Measurements from ENCODE around the gene EPHA6. TPM values are rescaled to one million over a fixed set of nuclear protein-coding genes. Genes with fewer than 3 reads are reported as not detected.

The EPHA6 gene
- total RNA-seq, 1 donor from 2014 or later: 0.11 TPM

DNA sequence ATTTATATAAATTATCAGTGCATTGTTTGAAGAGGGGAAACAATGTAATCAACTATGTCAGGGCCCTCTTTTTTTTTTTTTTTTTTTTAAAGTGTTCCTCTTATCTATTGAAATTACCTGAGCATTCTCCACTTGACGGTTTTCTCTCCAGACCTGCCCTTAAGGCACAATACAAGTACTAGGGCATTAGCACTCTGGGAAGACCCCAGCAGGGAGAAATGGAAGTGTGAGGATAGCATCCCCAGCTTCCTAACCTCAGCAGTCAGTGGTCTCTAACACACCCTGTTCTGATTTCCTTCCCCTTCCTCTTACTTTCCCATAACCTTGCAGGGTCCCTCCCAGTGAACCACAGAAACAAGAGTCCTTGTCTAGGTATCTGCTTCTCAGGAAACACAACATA, 491.8 kb downstream of the EPHA6 start:
- Histone ChIP-seq H3K27me3 (no peaks in the 10 kb centered on the region), H3K9me3 (ENCODE audit: low read depth) (no peaks in the 10 kb centered on the region), H3K79me2 (ENCODE audit: low read depth) (no peaks in the 10 kb centered on the region), H3K27ac (no peak overlapping the region), H3K4me2 (no peak overlapping the region), H4K20me1 (ENCODE audit: low read depth) (no peaks in the 10 kb centered on the region), H3K4me3 (no peak overlapping the region), H3K9ac (no peak overlapping the region), H3K36me3 (no peaks in the 10 kb centered on the region), H3F3A (ENCODE audit: low read depth) (no peaks in the 10 kb centered on the region), H3K4me1 (no peaks in the 10 kb centered on the region), H2AFZ (replicated peaks) (no peak overlapping the region)
- Mint-ChIP-seq H3K4me1 (no peaks in the 10 kb centered on the region), H3K36me3 (no peaks in the 10 kb centered on the region), H3K4me3 (no peak overlapping the region), H3K27ac (no peak overlapping the region), H3K9me3 (peaks cover 8% of the 10 kb centered on the region), H3K27me3 (ENCODE audit: insufficient read depth, low read depth) (no peaks in the 10 kb centered on the region)
- DNase-seq (ENCODE audit: low spot score): no peak
- TF ChIP-seq, protein P1, sequence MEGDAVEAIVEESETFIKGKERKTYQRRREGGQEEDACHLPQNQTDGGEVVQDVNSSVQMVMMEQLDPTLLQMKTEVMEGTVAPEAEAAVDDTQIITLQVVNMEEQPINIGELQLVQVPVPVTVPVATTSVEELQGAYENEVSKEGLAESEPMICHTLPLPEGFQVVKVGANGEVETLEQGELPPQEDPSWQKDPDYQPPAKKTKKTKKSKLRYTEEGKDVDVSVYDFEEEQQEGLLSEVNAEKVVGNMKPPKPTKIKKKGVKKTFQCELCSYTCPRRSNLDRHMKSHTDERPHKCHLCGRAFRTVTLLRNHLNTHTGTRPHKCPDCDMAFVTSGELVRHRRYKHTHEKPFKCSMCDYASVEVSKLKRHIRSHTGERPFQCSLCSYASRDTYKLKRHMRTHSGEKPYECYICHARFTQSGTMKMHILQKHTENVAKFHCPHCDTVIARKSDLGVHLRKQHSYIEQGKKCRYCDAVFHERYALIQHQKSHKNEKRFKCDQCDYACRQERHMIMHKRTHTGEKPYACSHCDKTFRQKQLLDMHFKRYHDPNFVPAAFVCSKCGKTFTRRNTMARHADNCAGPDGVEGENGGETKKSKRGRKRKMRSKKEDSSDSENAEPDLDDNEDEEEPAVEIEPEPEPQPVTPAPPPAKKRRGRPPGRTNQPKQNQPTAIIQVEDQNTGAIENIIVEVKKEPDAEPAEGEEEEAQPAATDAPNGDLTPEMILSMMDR (IDR thresholded peaks at IDR 0.05): no peak
- no peak for TF ChIP-seq EZH2 (IDR thresholded peaks at IDR 0.05)
- TF ChIP-seq EZH2phosphoT487 (IDR thresholded peaks at IDR 0.05): no peak

DNA sequence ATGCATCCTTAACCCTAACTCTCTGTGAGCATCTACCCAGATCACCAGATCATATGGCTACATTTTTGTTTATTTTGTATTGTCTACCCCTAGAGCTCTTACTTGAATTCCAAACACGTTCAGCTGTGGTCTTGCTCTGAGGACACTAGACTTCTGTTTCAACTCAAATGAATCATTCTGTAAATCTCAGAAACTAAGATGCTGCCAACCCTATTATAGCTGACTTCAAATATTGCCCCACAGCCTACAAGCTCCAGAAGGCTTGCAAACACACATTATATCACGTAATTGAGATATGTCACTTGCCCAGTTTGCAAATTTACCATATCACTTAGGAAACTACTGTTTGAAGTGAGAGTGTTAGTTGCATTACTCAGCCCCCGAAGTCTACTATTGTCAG, 524.0 kb downstream of the EPHA6 start:
- Histone ChIP-seq H3K27me3 (no peaks in the 10 kb centered on the region), H3K4me3 (no peak overlapping the region), H3K4me2 (no peak overlapping the region), H3F3A (ENCODE audit: low read depth) (no peaks in the 10 kb centered on the region), H3K36me3 (no peaks in the 10 kb centered on the region), H4K20me1 (ENCODE audit: low read depth) (no peaks in the 10 kb centered on the region), H2AFZ (replicated peaks) (no peak overlapping the region), H3K9ac (no peak overlapping the region), H3K27ac (no peak overlapping the region), H3K79me2 (ENCODE audit: low read depth) (no peaks in the 10 kb centered on the region), H3K4me1 (no peaks in the 10 kb centered on the region), H3K9me3 (ENCODE audit: low read depth) (no peaks in the 10 kb centered on the region)
- Mint-ChIP-seq H3K4me1 (no peaks in the 10 kb centered on the region), H3K27me3 (ENCODE audit: insufficient read depth, low read depth) (no peaks in the 10 kb centered on the region), H3K27ac (no peak overlapping the region), H3K4me3 (no peak overlapping the region), H3K9me3 (peaks cover 2% of the 10 kb centered on the region), H3K36me3 (no peaks in the 10 kb centered on the region)
- TF ChIP-seq EZH2 (IDR thresholded peaks at IDR 0.05) (no peak), EZH2phosphoT487 (IDR thresholded peaks at IDR 0.05) (no peak)
- TF ChIP-seq, protein P1 (IDR thresholded peaks at IDR 0.05): no peak
- no peak for DNase-seq (ENCODE audit: low spot score)

DNA sequence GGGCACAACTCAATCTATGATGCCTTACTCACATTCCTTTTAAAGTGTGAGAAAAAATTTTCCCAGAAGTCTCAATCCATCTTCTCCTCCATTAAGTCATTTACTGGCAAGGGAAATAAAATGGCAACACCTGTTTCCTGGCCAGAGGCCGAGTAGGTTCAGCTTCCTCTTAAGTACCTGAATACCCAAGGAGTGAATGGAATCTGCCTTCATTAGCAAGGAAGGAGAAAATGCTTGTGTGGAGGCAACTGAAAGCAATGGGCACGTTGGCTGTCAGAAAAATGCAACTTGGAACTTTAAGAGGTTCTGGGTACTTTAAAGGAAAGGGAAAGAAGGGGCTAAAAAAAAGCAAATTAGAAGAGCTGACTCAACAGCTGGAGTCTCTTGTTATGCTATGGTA, 526.5 kb downstream of the EPHA6 start:
- H3K27ac Mint-ChIP-seq: no peak overlapping the region
- Histone ChIP-seq H3K4me3 (no peak overlapping the region), H3K27ac (no peak overlapping the region), H3K9ac (no peak overlapping the region), H3K4me2 (no peak overlapping the region), H3K79me2 (ENCODE audit: low read depth) (no peaks in the 10 kb centered on the region), H3F3A (ENCODE audit: low read depth) (no peaks in the 10 kb centered on the region), H3K27me3 (no peaks in the 10 kb centered on the region), H4K20me1 (ENCODE audit: low read depth) (no peaks in the 10 kb centered on the region), H3K36me3 (no peaks in the 10 kb centered on the region), H2AFZ (replicated peaks) (no peak overlapping the region), H3K9me3 (ENCODE audit: low read depth) (no peaks in the 10 kb centered on the region), H3K4me1 (no peaks in the 10 kb centered on the region)
- no peak overlapping the region for H3K4me3 Mint-ChIP-seq
- H3K27me3 Mint-ChIP-seq (ENCODE audit: insufficient read depth, low read depth): no peaks in the 10 kb centered on the region
- H3K36me3 Mint-ChIP-seq: no peaks in the 10 kb centered on the region
- no peak for DNase-seq (ENCODE audit: low spot score)
- no peaks in the 10 kb centered on the region for H3K4me1 Mint-ChIP-seq
- TF ChIP-seq EZH2 (IDR thresholded peaks at IDR 0.05): no peak
- TF ChIP-seq, protein P1 (IDR thresholded peaks at IDR 0.05): no peak
- no peak for TF ChIP-seq EZH2phosphoT487 (IDR thresholded peaks at IDR 0.05)
- H3K9me3 Mint-ChIP-seq: peaks cover 2% of the 10 kb centered on the region

All from neural progenitor cell (in vitro differentiated cells).